Smooth muscle cell (in vitro differentiated cells): Measurements from ENCODE around the gene NGB. TPM values are rescaled to one million over a fixed set of nuclear protein-coding genes. Genes with fewer than 3 reads are reported as not detected.

Experiments used
- DNase-seq: peaks from one replicate; lab custom pipeline; 2025; ENCODE audit not compliant: unreplicated experiment; lab: John Stamatoyannopoulos, UW
- H2AFZ ChIP-seq: fragments of 200-600 bp; sonication (generic); 2 replicates; pipeline ENCODE4 v1.6.0; 2016; ENCODE audit warnings: antibody characterized with exemption, low read depth, mild to moderate bottlenecking
- H3F3A ChIP-seq: fragments of 200-600 bp; sonication (generic); 2 replicates; pipeline ENCODE4 v1.6.0; 2017; ENCODE audit warnings: antibody characterized with exemption, low read depth
- H3K27ac ChIP-seq: fragments of 200-600 bp; sonication (generic); 2 replicates; pipeline ENCODE4 v1.5.1; 2016; ENCODE audit warnings: low read depth, mild to moderate bottlenecking
- H3K27me3 ChIP-seq: fragments of 200-600 bp; sonication (generic); 2 replicates; pipeline ENCODE4 v1.6.1; 2016; ENCODE audit warnings: low read depth, mild to moderate bottlenecking
- H3K36me3 ChIP-seq: fragments of 200-600 bp; sonication (generic); 2 replicates; pipeline ENCODE4 v1.5.1; 2016; ENCODE audit warnings: low read depth
- H3K4me1 ChIP-seq: fragments of 200-600 bp; sonication (generic); 2 replicates; pipeline ENCODE4 v1.5.1; 2016; ENCODE audit warnings: low read depth
- H3K4me2 ChIP-seq: fragments of 200-600 bp; sonication (generic); 2 replicates; pipeline ENCODE4 v1.6.0; 2016; ENCODE audit warnings: mild to moderate bottlenecking
- H3K4me3 ChIP-seq: fragments of 200-600 bp; sonication (generic); 2 replicates; pipeline ENCODE4 v1.5.1; 2016; ENCODE audit warnings: mild to moderate bottlenecking
- H3K79me2 ChIP-seq: fragments of 200-600 bp; sonication (generic); 2 replicates; pipeline ENCODE4 v1.6.0; 2016; ENCODE audit warnings: low read depth, mild to moderate bottlenecking
- H3K9ac ChIP-seq: fragments of 200-600 bp; sonication (generic); 2 replicates; pipeline ENCODE4 v1.6.0; 2016; ENCODE audit warnings: low read depth
- H3K9me3 ChIP-seq: fragments of 200-600 bp; sonication (generic); replicated peaks from 2 replicates; pipeline ENCODE4 v1.5.1; 2016; ENCODE audit warnings: low read depth
- H4K20me1 ChIP-seq: fragments of 200-600 bp; sonication (generic); 2 replicates; pipeline ENCODE4 v1.6.0; 2016; ENCODE audit warnings: low read depth
- WGBS: methylation state at CpG from one replicate; pipeline ENCODE4 v1.1.7; 2016; ENCODE audit warnings: low lambda C conversion rate; 5-methylcytosine and 5-hydroxymethylcytosine counted together
- polyA plus RNA-seq: library from polyadenylated mRNA; unstranded; fragments of >200 nt; fragmentation: Nextera tagmentation; extraction: Ambion mirVana; gene quantifications from 2 replicates; pipeline ENCODE4 v1.2.1, GENCODE V29; 2016
- total RNA-seq: library from RNA; depleted of rRNA; stranded (reverse); fragments of >200 nt; gene quantifications from 2 replicates; pipeline ENCODE4 v1.2.3, GENCODE V29; 2014
- TF ChIP-seq, protein P1 (sequence below): fragments of 200-600 bp; sonication (generic); IDR thresholded peaks from 2 replicates; pipeline ENCODE4 v1.5.1; 2017; ENCODE audit warnings: borderline replicate concordance, mild to moderate bottlenecking, antibody characterized with exemption; ENCODE audit not compliant: insufficient read depth, poor library complexity, severe bottlenecking

The NGB gene
- total and polyA plus RNA-seq, 2 experiments from 2014 or later = not detected

DNA sequence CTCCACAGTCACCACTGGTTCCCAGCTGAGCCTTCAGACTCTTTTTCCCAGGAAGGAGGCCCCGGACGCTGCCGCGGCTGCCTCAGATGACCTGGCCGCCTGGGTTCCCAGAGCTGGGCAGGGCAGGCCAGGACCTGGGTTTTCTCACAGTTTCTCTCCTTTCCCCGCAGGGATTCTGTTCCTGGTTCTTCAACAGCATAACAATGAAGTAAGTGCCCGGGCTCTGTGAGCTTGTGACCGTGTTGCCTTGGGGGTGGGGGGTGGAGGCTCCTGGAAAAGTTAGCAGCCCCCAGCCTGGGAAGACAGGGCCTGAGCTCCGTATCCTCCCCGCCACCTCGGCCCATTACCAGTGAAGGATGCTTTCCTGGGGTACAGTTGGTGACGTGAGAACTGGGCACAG, 45.8 kb downstream of the NGB start:
- 77% methylated on average over 12 of the region's 12 CpGs for WGBS
- Histone ChIP-seq H2AFZ (no peak overlapping the region), H4K20me1 (no peaks in the 10 kb centered on the region), H3F3A (no peaks in the 10 kb centered on the region), H3K36me3 (no peaks in the 10 kb centered on the region), H3K9me3 (no peaks in the 10 kb centered on the region), H3K4me1 (no peaks in the 10 kb centered on the region), H3K27me3 (no peaks in the 10 kb centered on the region), H3K27ac (no peak overlapping the region), H3K4me2 (no peak overlapping the region), H3K4me3 (no peak overlapping the region), H3K79me2 (no peaks in the 10 kb centered on the region), H3K9ac (no peak overlapping the region)
- no peak for DNase-seq
- TF ChIP-seq, protein P1, sequence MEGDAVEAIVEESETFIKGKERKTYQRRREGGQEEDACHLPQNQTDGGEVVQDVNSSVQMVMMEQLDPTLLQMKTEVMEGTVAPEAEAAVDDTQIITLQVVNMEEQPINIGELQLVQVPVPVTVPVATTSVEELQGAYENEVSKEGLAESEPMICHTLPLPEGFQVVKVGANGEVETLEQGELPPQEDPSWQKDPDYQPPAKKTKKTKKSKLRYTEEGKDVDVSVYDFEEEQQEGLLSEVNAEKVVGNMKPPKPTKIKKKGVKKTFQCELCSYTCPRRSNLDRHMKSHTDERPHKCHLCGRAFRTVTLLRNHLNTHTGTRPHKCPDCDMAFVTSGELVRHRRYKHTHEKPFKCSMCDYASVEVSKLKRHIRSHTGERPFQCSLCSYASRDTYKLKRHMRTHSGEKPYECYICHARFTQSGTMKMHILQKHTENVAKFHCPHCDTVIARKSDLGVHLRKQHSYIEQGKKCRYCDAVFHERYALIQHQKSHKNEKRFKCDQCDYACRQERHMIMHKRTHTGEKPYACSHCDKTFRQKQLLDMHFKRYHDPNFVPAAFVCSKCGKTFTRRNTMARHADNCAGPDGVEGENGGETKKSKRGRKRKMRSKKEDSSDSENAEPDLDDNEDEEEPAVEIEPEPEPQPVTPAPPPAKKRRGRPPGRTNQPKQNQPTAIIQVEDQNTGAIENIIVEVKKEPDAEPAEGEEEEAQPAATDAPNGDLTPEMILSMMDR = no peak

DNA sequence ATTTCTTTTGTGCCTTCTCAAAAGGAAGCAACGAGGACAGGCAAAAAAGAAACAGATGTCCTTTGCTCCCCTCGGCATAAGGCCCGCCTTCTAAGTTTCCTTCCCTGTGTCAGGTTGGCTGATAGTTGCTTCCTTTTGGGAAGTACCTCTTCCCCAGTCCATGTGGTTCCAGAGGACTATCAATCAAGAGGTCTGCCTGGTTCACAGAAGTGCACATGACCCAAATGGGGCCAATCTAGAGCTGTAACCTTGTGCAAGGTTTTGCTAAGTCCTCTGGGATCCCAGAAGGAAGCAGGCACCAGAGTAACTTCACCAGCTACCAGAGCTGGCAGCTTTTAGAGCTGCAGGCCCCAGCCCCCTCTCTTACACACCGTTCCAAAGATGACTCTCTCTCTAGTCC, 46.8 kb downstream of the NGB start:
- H4K20me1 ChIP-seq = no peaks in the 10 kb centered on the region
- no peak for DNase-seq

DNA sequence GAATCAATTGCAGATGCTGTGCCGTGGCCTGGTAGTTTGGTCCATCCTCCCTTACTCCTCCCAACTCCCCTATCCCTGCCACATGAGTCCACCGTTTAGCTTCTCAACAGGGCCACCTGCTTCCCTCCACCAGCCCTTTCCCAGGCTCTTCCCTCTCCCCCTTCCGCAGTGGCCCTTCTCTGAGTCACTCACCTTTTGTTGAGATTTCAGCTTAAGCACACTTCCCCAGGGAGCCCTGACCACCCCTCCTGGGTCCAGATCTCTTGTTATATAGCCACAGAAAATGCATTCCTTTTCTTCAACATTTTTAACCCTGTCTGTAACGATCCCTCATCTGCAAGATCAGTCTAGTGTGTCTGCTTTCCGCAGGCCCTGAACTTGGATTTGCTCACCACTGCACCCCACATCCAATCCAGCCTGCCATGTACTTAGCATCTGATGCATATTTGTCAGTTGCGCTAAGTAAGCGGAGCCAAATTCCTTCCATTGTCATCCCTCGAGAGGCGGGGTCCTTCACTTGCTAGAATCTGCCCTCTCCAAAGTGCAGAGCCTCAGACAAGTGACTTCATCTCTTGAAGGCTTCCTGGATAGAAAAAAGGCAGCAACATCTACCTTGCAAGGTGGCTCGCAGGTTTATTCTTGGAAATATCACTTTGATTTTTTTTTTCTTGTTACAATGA, 48.3 kb downstream of the NGB start:
- H3K27me3 ChIP-seq = no peaks in the 10 kb centered on the region
- H3K27ac ChIP-seq = no peak overlapping the region
- H3K4me1 ChIP-seq = no peaks in the 10 kb centered on the region
- TF ChIP-seq, protein P1 = no peak
- WGBS = 42% methylated on average over 10 of the region's 10 CpGs
- H4K20me1 ChIP-seq = no peaks in the 10 kb centered on the region
- H3K4me2 ChIP-seq = no peak overlapping the region
- no peaks in the 10 kb centered on the region for H3K79me2 ChIP-seq
- H3K4me3 ChIP-seq = no peak overlapping the region
- H3F3A ChIP-seq = no peaks in the 10 kb centered on the region
- no peak overlapping the region for H3K9ac ChIP-seq
- H3K9me3 ChIP-seq = no peaks in the 10 kb centered on the region
- H2AFZ ChIP-seq = no peak overlapping the region
- H3K36me3 ChIP-seq = no peaks in the 10 kb centered on the region
- DNase-seq = no peak

More for the DNA sequence above, 46.8 kb downstream of the NGB start:
- Histone ChIP-seq H3K9ac (no peak overlapping the region), H3K79me2 (no peaks in the 10 kb centered on the region), H3K4me3 (no peak overlapping the region), H3K27me3 (no peaks in the 10 kb centered on the region), H3K4me1 (no peaks in the 10 kb centered on the region), H3K36me3 (no peaks in the 10 kb centered on the region), H3K4me2 (no peak overlapping the region), H3K27ac (no peak overlapping the region), H3K9me3 (no peaks in the 10 kb centered on the region), H2AFZ (no peak overlapping the region), H3F3A (no peaks in the 10 kb centered on the region)
- 74% methylated on average over 4 of the region's 4 CpGs for WGBS
- TF ChIP-seq, protein P1 = no peak
